Stimulated activated naive CD8-positive, alpha-beta T cell treated with anti-CD3 and anti-CD28 coated beads, Interleukin-15, Interleukin-2, amounts not matched to agents 100 ng/mL and 50 ng/mL, for 24 hours (primary cell): ENCODE data around the gene RARRES2.
"Not testable (repeated sequence)": the region's sequence is repeated elsewhere in the genome, so short reads cannot be mapped to it uniquely, and the experiment has no call there.

ENCODE experiments used
- H3K27ac Mint-ChIP-seq: one replicate; pipeline ENCODE4 v1.8.0; 2021; ENCODE audit warnings: mild to moderate bottlenecking, mixed read lengths
- H3K27me3 Mint-ChIP-seq: one replicate; pipeline ENCODE4 v1.8.0; 2021; ENCODE audit warnings: mixed read lengths
- H3K36me3 Mint-ChIP-seq: one replicate; pipeline ENCODE4 v1.8.0; 2021; ENCODE audit warnings: low read depth, mixed read lengths
- H3K4me1 Mint-ChIP-seq: one replicate; pipeline ENCODE4 v1.8.0; 2021; ENCODE audit warnings: low read depth, mixed read lengths
- H3K4me3 Mint-ChIP-seq: one replicate; pipeline ENCODE4 v1.8.0; 2021; ENCODE audit warnings: mild to moderate bottlenecking, mixed read lengths
- H3K9me3 Mint-ChIP-seq: one replicate; pipeline ENCODE4 v1.8.0; 2021; ENCODE audit warnings: mixed read lengths

RARRES2 gene

DNA sequence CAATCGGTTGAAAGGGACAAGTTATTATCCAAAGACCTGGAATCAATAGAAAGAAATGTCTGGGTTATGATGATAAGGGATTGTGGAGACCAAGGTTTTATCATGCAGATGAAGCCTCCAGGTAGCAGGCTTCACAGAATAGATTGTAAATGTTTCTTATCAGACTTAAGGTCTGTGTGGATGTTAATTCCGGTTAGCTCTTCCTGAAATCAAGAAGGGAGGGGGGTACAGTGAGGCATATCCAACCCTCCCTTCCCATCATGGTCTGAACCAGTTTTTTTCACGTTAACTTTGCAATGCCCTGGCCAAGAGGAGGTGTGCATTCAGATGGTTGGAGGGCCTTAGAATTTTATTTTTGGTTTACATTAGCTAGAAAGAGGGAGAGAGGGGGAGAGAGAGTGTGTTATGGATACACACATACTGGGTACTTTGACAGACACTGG is 28.0 kb downstream of the RARRES2 start:
- Mint-ChIP-seq H3K27ac (no peak overlapping the region), H3K36me3 (peaks cover 5% of the 10 kb centered on the region), H3K4me3 (no peak overlapping the region), H3K27me3 (no peaks in the 10 kb centered on the region), H3K9me3 (no peaks in the 10 kb centered on the region), H3K4me1 (peaks cover 4% of the 10 kb centered on the region)

DNA sequence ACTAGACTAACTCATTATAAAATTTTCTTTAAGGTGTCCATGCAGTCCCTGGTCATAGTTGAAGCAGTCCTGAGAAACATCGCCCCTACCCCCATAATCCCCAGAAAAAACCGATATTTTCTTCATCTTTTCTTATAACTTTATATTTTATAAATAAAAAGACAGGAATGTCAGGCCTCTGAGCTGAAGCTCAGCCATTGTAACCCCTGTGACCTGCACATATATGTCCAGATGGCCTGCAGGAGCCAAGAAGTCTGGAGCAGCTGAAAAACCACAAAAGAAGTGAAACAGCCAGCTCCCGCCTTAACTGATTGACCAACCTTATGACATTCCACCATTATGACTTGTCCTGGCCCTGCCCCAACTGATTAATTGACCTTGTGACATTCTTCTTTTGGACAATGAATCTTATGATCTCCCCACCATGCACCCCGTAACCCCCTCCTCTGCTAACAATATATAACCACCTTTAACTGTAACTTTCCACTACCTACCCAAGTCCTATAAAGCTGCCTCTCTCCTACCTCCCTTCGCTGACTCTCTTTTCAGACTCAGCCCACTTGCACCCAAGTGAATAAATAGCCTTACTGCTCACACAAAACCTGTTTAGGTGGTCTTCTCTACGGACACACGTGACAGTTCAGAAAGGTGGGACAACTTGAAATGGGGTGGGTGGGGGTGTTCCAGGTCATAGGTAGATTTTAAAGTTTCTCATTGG is 28.6 kb downstream of the RARRES2 start:
- H3K4me1 Mint-ChIP-seq, H3K36me3 Mint-ChIP-seq, H3K4me3 Mint-ChIP-seq: not testable (repeated sequence)

DNA sequence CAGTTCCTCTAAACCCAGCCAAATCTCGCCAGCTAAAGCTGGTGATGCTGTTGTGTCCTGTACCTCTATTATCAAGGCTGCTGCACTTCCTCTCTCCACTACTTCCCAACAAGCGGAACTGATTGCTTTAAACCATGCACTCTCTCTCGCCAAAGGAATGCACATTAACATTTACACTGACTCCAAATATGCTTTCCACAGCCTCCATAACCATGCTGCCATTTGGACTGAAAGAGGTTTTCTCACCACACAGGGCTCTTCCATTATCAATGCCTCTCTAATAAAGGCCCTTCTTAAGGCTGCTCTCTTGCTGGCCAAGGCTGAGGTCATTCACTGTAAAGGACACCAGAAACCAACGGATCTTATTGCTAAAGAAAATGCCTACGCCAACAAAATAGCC is 29.7 kb downstream of the RARRES2 start:
- Mint-ChIP-seq H3K27ac (no peak overlapping the region), H3K36me3 (no peaks in the 10 kb centered on the region), H3K27me3 (no peaks in the 10 kb centered on the region), H3K4me1 (peaks cover 4% of the 10 kb centered on the region), H3K9me3 (no peaks in the 10 kb centered on the region), H3K4me3 (no peak overlapping the region)

More for the DNA sequence above, 28.6 kb downstream of the RARRES2 start:
- not testable (repeated sequence) for H3K27ac Mint-ChIP-seq, H3K9me3 Mint-ChIP-seq, H3K27me3 Mint-ChIP-seq

DNA sequence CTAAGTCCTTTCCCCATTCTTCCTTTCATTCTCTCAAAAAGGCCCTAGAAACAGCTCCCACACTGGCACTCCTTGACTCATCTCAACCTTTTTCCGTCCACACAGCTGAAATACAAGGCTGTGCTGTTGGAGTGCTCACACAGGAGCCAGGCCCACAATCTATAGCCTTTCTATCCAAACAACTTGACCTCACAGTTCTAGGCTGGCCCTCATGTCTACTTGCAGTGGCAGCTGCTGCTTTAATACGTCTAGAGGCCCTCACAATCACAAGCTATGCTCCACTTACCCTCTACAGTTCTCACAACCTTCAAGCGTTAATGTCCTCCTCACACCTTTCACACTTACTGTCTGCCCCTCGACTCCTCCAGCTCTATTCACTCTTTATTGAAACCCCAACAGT is 30.3 kb downstream of the RARRES2 start:
- Mint-ChIP-seq H3K36me3 (no peaks in the 10 kb centered on the region), H3K27ac (no peak overlapping the region), H3K27me3 (no peaks in the 10 kb centered on the region), H3K4me1 (peaks cover 4% of the 10 kb centered on the region), H3K9me3 (no peaks in the 10 kb centered on the region), H3K4me3 (no peak overlapping the region)

DNA sequence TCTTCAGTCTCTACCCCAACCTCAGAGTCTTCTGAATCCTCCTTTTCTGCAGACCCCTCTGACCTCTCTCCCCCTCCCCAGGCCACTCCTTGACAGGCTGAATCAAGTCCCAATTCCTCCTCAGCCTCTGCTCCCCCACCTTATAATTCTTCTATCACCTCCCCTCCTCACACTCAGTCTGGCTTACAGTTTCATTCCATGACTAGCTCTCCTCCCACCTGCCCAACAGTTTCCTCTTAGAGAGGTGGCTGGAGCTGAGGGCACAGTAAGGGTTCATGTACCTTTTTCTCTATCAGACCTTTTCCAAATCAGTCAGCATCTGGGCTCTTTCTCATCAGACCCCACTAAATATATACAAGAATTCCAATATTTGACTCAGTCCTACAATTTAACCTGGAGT is 32.9 kb downstream of the RARRES2 start:
- Mint-ChIP-seq H3K4me3 (no peak overlapping the region), H3K27ac (no peak overlapping the region), H3K9me3 (no peaks in the 10 kb centered on the region), H3K4me1 (peaks cover 4% of the 10 kb centered on the region), H3K27me3 (no peaks in the 10 kb centered on the region), H3K36me3 (no peaks in the 10 kb centered on the region)

DNA sequence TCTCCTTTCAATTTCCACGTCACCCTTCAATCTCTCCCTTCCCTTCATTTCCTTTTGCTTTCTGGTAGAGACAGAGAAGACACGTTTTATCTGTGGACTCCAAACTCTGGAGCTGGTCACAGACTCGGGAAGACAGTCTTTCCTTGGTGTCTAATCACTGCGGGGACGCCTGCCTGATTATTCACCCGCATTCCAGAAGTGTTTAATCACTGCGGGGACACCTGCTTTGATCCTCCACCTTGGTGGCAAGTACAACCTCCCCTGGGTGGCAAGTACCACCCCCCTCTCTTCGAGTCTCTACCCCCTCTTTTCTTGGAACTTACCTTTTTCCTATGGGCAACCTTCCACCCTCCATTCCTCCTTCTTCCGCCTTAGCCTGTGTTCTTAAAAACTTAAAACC is 33.5 kb downstream of the RARRES2 start:
- Mint-ChIP-seq H3K9me3 (no peaks in the 10 kb centered on the region), H3K4me3 (no peak overlapping the region), H3K27ac (no peak overlapping the region), H3K27me3 (no peaks in the 10 kb centered on the region), H3K36me3 (no peaks in the 10 kb centered on the region), H3K4me1 (peaks cover 4% of the 10 kb centered on the region)

DNA sequence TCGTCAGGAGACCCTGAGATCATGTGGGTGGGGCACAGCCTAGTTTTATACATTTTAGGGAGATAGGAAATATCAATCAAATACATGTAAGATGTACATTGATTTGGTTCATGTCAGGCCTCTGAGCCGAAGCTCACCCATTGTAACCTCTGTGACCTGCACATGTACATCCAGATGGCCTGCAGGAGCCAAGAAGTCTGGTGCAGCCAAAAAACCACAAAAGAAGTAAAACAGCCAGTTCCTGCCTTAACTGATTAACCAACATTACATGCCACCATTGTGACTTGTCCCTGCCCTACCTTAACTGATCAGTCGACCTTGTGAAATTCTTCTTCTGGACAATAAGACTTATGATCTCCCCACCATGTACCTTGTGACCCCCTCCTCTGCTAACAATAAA is 34.3 kb downstream of the RARRES2 start:
- Mint-ChIP-seq H3K27ac (no peak overlapping the region), H3K27me3 (no peaks in the 10 kb centered on the region), H3K9me3 (no peaks in the 10 kb centered on the region), H3K4me1 (peaks cover 4% of the 10 kb centered on the region), H3K4me3 (no peak overlapping the region), H3K36me3 (no peaks in the 10 kb centered on the region)

DNA sequence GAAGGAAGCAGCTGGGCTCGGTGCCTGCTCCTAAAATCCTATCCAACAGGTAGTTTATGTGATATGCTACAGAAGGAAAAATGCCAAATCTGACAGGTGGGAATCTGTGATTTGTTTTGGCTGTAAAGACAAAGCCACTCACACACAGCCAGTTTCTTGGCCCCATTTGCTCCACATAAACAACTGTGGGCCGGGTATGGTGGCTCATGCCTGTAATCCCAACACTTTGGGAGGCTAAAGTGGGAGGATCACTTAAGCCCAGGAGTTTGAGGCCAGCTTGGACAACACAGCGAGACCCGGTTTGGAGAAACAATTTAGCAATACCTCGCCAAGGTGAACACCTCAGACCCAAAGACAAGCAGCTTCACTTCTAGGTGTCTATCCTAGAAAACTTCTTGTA is 35.1 kb downstream of the RARRES2 start:
- H3K4me1 Mint-ChIP-seq, H3K27me3 Mint-ChIP-seq, H3K4me3 Mint-ChIP-seq, H3K27ac Mint-ChIP-seq, H3K36me3 Mint-ChIP-seq, H3K9me3 Mint-ChIP-seq: not testable (repeated sequence)

DNA sequence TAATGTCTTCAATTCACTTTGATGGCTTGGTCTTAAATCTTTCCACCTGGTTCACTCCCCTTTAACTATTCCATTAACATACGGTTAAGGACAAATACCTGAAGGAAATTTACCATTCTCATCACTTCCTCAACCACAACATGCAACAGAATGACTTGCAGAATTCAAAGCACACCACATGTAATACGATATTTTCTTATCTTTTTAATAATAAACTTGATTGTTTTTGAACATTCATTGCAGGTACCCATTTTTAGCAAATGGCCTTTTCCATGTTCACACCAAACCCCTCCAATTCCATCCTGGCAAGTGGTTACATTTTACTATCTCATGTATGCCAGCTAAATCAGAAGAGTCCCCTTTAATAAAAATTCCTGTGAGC is 35.5 kb downstream of the RARRES2 start:
- not testable (repeated sequence) for H3K4me1 Mint-ChIP-seq, H3K4me3 Mint-ChIP-seq, H3K27me3 Mint-ChIP-seq, H3K27ac Mint-ChIP-seq, H3K36me3 Mint-ChIP-seq, H3K9me3 Mint-ChIP-seq

DNA sequence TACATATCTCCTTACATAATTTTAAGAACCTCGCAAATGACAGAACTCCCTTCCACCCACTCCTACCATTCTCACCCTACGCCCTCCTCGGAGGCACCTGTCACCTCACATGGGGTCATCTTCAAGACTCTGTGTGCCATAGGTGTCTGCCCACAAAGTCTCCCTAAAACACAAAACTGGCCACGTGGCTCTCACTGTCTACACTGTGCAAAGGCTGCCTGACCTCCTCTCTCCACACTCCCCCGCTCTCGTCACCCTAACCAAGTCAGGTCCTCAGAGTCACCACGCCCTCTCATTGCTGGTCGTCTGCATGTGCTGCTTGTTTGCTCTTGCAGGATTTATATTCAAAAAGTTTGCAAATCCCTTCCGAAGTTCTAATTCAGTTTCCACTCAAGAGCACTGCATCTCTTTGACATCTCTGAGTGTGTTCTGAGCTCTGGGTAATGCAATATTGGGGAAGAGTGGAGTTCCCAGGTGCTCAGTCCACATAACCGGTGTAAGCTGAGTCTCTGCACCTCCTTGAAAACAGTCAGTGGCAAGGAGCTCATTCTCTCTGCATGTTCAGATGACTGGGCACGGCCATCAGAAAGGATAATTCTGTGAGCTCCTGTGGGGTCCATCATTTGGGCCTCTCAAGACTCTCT is 36.0 kb downstream of the RARRES2 start:
- H3K36me3 Mint-ChIP-seq, H3K4me3 Mint-ChIP-seq: not testable (repeated sequence)

DNA sequence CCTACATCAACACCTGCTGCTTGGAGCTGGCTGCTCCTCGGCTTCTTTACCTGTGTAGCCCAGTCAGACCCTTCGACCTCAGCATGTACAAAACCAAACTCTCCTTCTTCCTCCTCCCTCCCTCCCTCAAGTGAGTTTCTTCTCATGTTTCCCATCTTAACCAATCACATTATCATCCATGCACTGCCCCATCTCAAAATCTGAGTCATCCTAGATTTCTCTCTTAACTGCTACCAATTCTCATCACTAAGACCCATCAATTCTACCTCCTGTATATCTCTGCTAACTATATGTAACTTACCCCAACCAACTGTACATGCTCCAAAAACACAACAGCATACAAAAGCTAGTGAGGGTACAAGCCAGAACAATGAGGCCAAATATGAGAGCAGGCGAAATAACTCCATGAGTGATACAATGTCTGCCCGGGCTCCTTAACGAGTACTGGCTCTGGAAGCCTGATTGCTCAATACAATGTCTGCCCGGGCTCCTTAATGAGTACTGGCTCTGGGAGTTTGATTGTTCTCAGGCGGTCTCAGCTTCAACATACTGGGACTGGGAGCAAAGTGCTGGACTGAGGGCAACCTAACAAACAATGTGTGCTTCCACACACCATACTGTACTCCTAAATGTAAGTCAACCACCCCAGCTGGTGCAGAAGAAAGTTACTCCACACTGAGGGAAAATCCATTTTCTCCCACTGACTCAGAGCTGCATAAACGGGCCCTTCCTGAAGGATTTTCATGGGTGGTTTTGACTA is 36.8 kb downstream of the RARRES2 start:
- H3K36me3 Mint-ChIP-seq, H3K27ac Mint-ChIP-seq, H3K4me1 Mint-ChIP-seq, H3K27me3 Mint-ChIP-seq, H3K9me3 Mint-ChIP-seq, H3K4me3 Mint-ChIP-seq: not testable (repeated sequence)

More for the DNA sequence above, 36.0 kb downstream of the RARRES2 start:
- not testable (repeated sequence) for H3K9me3 Mint-ChIP-seq, H3K27ac Mint-ChIP-seq, H3K27me3 Mint-ChIP-seq, H3K4me1 Mint-ChIP-seq

DNA sequence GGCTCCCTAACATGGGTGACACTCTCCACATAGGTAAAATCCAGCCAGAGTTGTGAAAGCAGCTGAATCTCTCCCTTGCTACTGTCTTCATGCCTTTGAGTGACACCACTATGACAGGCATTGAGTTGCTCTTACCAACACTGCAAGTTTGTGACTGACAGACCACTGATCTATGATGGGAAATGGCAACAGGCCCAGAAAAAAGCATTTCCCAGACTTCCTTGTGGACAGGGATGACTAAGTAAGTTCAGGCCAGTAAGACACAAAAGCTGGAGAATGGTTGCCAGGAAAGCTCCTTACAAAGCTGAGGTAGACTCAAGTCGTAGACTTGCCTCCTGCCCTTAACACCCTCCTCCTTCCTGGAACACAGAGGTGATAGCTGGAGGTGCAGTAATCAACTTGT is 38.5 kb downstream of the RARRES2 start:
- not testable (repeated sequence) for H3K9me3 Mint-ChIP-seq, H3K4me3 Mint-ChIP-seq, H3K27ac Mint-ChIP-seq, H3K27me3 Mint-ChIP-seq, H3K4me1 Mint-ChIP-seq, H3K36me3 Mint-ChIP-seq

DNA sequence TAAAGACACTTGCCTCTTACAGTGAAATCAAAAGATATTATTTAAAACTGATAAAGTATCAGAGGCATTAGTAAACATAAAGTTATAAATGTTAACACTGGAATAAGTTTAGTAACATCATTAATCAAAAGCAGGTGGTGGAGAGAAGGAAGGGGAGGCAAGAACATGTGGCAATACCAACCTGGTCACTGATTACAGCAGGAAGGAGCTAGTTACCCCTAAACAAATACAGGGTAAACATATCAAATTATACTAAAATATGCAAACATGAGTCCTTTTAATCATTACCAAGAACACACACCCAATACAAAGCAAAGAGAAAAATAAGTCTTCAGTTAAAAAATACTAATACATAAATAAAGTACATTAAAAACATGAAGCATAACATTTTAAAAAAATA is 43.5 kb downstream of the RARRES2 start:
- H3K27me3 Mint-ChIP-seq, H3K4me3 Mint-ChIP-seq, H3K36me3 Mint-ChIP-seq, H3K4me1 Mint-ChIP-seq, H3K27ac Mint-ChIP-seq, H3K9me3 Mint-ChIP-seq: not testable (repeated sequence)

DNA sequence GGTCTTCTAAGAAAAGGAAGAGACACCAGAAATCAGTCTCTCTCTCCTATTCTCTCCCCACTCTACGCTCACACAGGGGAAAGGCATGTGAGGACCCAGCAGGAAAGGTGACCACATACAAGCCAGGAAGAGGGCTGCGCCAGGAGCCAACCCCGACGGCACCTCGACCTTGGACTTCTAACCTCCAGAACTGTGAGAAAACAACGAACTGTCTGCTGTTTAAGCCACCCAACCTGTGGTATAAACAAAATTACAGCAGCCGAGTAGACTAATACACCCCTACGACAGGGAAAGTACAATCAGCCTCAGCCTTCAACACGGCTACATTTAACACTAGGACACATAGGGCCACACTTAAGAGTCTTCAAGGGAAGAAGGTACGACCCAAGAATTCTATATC is 44.6 kb downstream of the RARRES2 start:
- not testable (repeated sequence) for H3K36me3 Mint-ChIP-seq, H3K27me3 Mint-ChIP-seq, H3K27ac Mint-ChIP-seq, H3K4me3 Mint-ChIP-seq, H3K9me3 Mint-ChIP-seq, H3K4me1 Mint-ChIP-seq

DNA sequence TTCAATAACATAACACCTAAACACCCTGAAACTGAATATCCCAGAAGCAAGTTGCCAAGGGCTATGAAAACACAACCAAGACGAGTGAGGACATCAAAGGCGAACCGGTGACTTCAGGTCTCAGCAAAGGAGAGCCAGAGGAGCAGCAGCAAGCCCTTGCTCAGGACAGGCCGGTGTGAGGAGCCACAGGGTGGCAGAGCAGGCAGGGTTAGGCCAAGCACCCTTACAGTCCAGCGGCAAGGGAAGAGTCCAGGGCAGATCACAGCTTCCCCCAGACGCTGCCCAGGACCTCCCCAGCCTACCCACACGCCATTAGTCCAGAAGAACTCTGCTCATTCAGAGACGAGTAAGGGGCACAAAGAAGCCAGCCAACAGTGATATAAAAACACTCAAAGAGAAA is 45.8 kb downstream of the RARRES2 start:
- not testable (repeated sequence) for H3K27ac Mint-ChIP-seq, H3K4me1 Mint-ChIP-seq, H3K9me3 Mint-ChIP-seq, H3K27me3 Mint-ChIP-seq, H3K4me3 Mint-ChIP-seq, H3K36me3 Mint-ChIP-seq

DNA sequence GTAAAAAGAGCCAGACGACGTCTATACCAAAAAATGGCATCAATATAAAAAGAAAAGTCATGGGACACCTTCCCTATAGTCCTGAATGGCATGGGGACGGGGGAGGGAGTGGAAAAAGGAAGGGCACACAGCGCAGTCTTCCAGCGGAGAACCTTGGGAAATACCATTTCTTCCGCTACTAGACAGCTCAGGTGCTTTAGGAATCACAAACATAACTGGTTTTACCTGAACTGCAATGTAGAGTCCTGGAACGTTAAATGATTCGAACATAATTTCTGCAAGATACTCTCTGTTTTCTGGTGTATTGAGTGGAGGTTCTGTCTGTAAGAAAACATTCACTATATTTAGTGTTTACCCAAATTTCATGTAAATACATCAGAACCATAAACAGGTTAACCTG is 46.4 kb downstream of the RARRES2 start:
- not testable (repeated sequence) for H3K9me3 Mint-ChIP-seq, H3K27ac Mint-ChIP-seq, H3K4me3 Mint-ChIP-seq, H3K27me3 Mint-ChIP-seq, H3K4me1 Mint-ChIP-seq, H3K36me3 Mint-ChIP-seq
